Endothelial cell of umbilical vein (primary cell): ENCODE results near the gene DGCR2. TPM values are rescaled to one million over a fixed set of nuclear protein-coding genes. Genes with fewer than 3 reads are reported as not detected.

ENCODE experiments used
- BruUV-seq: library from RNA; stranded (reverse); fragments of 400-500 nt; replicated peaks from 2 replicates; lab custom pipeline; 2021; lab: Mats Ljungman, UMichigan
- CTCF ChIA-PET: fragments of 300-600, 350-600 bp; sonication (Branson Sonifier 250); formaldehyde crosslinking; loops from one replicate; lab custom pipeline; 2021; ENCODE audit warnings: antibody characterized with exemption, inconsistent platforms; lab: Charles Lee
- POLR2A ChIA-PET: fragments of 300-600, 350-600 bp; sonication (Branson Sonifier 250); formaldehyde crosslinking; loops from one replicate; lab custom pipeline; 2021; ENCODE audit warnings: antibody characterized with exemption, inconsistent platforms; lab: Charles Lee
- DNase-seq: peaks from one replicate; pipeline ENCODE4 v3.0.0-alpha.2; 2011; ENCODE audit warnings: low read depth, low spot score
- FAIRE-seq: peaks from 2 replicates; lab custom pipeline; 2011; peaks lifted over from hg19 to GRCh38; lab: Jason Lieb, UNC
- H2AFZ ChIP-seq: 2 replicates; pipeline ENCODE4 v1.6.0; 2012; ENCODE audit warnings: low read depth, low read length, control low read depth, inconsistent platforms
- H3K27ac ChIP-seq: 2 replicates; pipeline ENCODE4 v1.5.1; 2011; ENCODE audit warnings: low read depth, mild to moderate bottlenecking, control low read depth, low read length, moderate library complexity; ENCODE audit not compliant: insufficient read depth
- H3K27me3 ChIP-seq, 2 experiments: 2 replicates each; pipeline versions ENCODE4 v1.6.0 to v1.6.1; 2011; ENCODE audit warnings: low read length in 2 of 2, mixed read lengths in 1 of 2; ENCODE audit not compliant: control insufficient read depth in 2 of 2, insufficient read depth in 2 of 2
- H3K36me3 ChIP-seq, 2 experiments: 2 replicates in 1 of 2; 3 replicates in 1 of 2; pipeline ENCODE4 v1.5.1; 2011; ENCODE audit warnings: low read length in 2 of 2, mild to moderate bottlenecking in 1 of 2, moderate library complexity in 1 of 2; ENCODE audit not compliant: control insufficient read depth in 2 of 2, insufficient read depth in 2 of 2; ENCODE audit errors: extremely low read depth in 1 of 2
- H3K4me1 ChIP-seq: 3 replicates; pipeline ENCODE4 v1.5.1; 2011; ENCODE audit warnings: mild to moderate bottlenecking, low read length; ENCODE audit not compliant: control insufficient read depth, insufficient read depth; ENCODE audit errors: extremely low read depth
- H3K4me2 ChIP-seq: 2 replicates; pipeline ENCODE4 v1.6.1; 2011; ENCODE audit warnings: low read length, control low read depth, mixed read lengths; ENCODE audit not compliant: insufficient read depth
- H3K4me3 ChIP-seq, 3 experiments: fragments of 200-600 bp in 1 of 3; sonication (generic), shearing (Covaris generic) in 1 of 3; replicated peaks in 1 of 3; 2 replicates each; pipeline ENCODE4 v1.5.1; 2011 to 2016; ENCODE audit warnings: control low read depth in 3 of 3, low read length in 3 of 3, mild to moderate bottlenecking in 2 of 3, inconsistent platforms in 1 of 3, low read depth in 1 of 3, moderate library complexity in 1 of 3; ENCODE audit not compliant: insufficient read depth in 1 of 3
- H3K79me2 ChIP-seq: 2 replicates; pipeline ENCODE4 v1.6.0; 2012; ENCODE audit warnings: low read length, inconsistent platforms; ENCODE audit not compliant: control insufficient read depth, insufficient read depth
- H3K9ac ChIP-seq: replicated peaks from 2 replicates; pipeline ENCODE3; 2011; ENCODE audit warnings: low read length, control low read depth; ENCODE audit not compliant: insufficient read depth; ENCODE audit errors: extremely low read depth
- H3K9me1 ChIP-seq: replicated peaks from 3 replicates; pipeline ENCODE4 v1.6.0; 2011; ENCODE audit warnings: mild to moderate bottlenecking, low read length; ENCODE audit not compliant: control insufficient read depth, insufficient read depth; ENCODE audit errors: extremely low read depth
- H3K9me3 ChIP-seq: replicated peaks from 2 replicates; pipeline ENCODE4 v1.5.1; 2012; ENCODE audit warnings: low read length, inconsistent platforms; ENCODE audit not compliant: control insufficient read depth, insufficient read depth
- H4K20me1 ChIP-seq: replicated peaks from 2 replicates; pipeline ENCODE3; 2011; ENCODE audit warnings: mild to moderate bottlenecking, low read length; ENCODE audit not compliant: control insufficient read depth, insufficient read depth; ENCODE audit errors: extremely low read depth
- EZH2 ChIP-seq: IDR thresholded peaks from 2 replicates; pipeline ENCODE4 v1.6.1; 2012; ENCODE audit warnings: borderline replicate concordance, low read depth, mild to moderate bottlenecking, moderate library complexity, low read length, inconsistent platforms; ENCODE audit not compliant: severe bottlenecking
- FOS ChIP-seq: IDR thresholded peaks from 2 replicates; pipeline ENCODE4 v1.6.1; 2011; ENCODE audit warnings: mild to moderate bottlenecking, low read length, moderate library complexity, borderline replicate concordance; ENCODE audit not compliant: insufficient read depth
- GATA2 ChIP-seq: IDR thresholded peaks from 2 replicates; pipeline ENCODE4 v1.7.0; 2011; ENCODE audit warnings: low read depth, mild to moderate bottlenecking, moderate library complexity, mixed read lengths, low read length; ENCODE audit not compliant: insufficient read length, insufficient read depth
- JUN ChIP-seq: IDR thresholded peaks from 2 replicates; pipeline ENCODE4 v1.6.1; 2011; ENCODE audit warnings: borderline replicate concordance, low read depth; ENCODE audit not compliant: insufficient read length, insufficient read depth
- MYC ChIP-seq: IDR thresholded peaks from one replicate; pipeline ENCODE4 v1.6.1; 2011; ENCODE audit warnings: mild to moderate bottlenecking, low read depth, low read length
- POLR2AphosphoS5 ChIP-seq: IDR thresholded peaks from 2 replicates; pipeline ENCODE4 v1.6.1; 2012; ENCODE audit warnings: low read depth, mild to moderate bottlenecking, control low read depth, low read length, moderate library complexity; ENCODE audit not compliant: insufficient read depth
- dilution Hi-C: fragments of 300-500 bp; cut with MboI; formaldehyde crosslinking; loops from one replicate; pipeline ENCODE4 v1.15.0; 2019; ENCODE audit warnings: low sequenced_read_pairs; ENCODE audit not compliant: extremely low pct_ligation_motif_present
- intact Hi-C: fragments of 100-400 bp; cut with micrococcal nuclease; formaldehyde crosslinking; loops from one replicate; pipeline ENCODE4 v1.10.0; 2022
- polyA plus RNA-seq, 4 experiments: library from polyadenylated mRNA; depleted of rRNA in 3 of 4; stranded (reverse) in 3 of 4; unstranded in 1 of 4; fragments of >200 nt; gene quantifications; 2 replicates each; pipeline versions ENCODE4 v1.2.1 to v1.2.3, GENCODE V29; 2011 to 2012; ENCODE audit warnings: missing spikeins in 1 of 4
- total RNA-seq: library from RNA; stranded (reverse); gene quantifications from 2 replicates; pipeline ENCODE4 v1.2.3, GENCODE V29; 2021
- TF ChIP-seq, protein P1 (sequence below): IDR thresholded peaks from 2 replicates; pipeline ENCODE4 v1.6.1; 2011; ENCODE audit not compliant: insufficient read depth, insufficient read length
- TF ChIP-seq, protein P2 (sequence below), 2 donors: IDR thresholded peaks; 1 replicate in 1 of 2; 2 replicates in 1 of 2; pipeline ENCODE4 v1.5.1; 2011; ENCODE audit warnings: low read length in 2 of 2, mild to moderate bottlenecking in 2 of 2, moderate library complexity in 2 of 2, control low read depth in 1 of 2, inconsistent platforms in 1 of 2, low read depth in 1 of 2; ENCODE audit not compliant: insufficient read depth in 1 of 2; ENCODE audit errors: extremely low read depth in 1 of 2

DGCR2 gene
- total and polyA plus RNA-seq, 2 donors (not counting 3 experiments of a cell fraction or from before 2014, with no cell fraction given): 44.8 to 51.2 TPM

DNA sequence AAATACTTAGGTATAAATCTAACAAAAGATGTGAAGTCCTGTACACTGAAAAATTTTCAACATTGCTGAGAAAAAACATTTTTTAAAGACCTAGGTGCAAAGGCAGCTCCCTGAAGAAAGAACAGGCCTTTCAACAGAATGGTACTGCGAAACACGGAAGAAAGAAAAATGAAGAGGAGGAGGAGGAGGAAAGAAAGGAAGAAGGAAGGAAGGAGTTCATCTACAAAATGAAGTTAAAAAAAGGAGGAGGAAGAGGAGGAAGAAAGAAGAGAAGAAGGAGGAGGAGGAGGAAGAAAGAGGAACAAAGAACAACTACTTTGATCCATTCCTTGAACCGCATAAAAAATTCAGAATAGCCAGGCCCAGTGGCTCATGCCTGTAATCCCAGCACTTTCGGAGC, 29.5 kb downstream of the DGCR2 start:
- Histone ChIP-seq H3K27ac (no peak overlapping the region), H3K79me2 (peaks cover 1% of the 10 kb centered on the region), H3K9me3 (no peaks in the 10 kb centered on the region), H2AFZ (no peak overlapping the region), H3K36me3 (peaks cover 0 to 5% of the 10 kb centered on the region in 2 experiments), H3K4me3 (no peak overlapping the region), H3K9me1 (no peaks in the 10 kb centered on the region), H3K4me1 (no peaks in the 10 kb centered on the region), H3K27me3 (no peaks in the 10 kb centered on the region), H3K9ac (no peak overlapping the region), H4K20me1 (peaks cover 2% of the 10 kb centered on the region), H3K4me2 (no peak overlapping the region)
- FAIRE-seq (no peak), DNase-seq (no peak)
- POLR2A ChIA-PET: interaction anchor here (0.6 kb wide), 1 partner anchor 31 kb away, joined by 3 read pairs; no protein-coding TSS in a partner anchor
- CTCF ChIA-PET: no interaction called here
- BruUV-seq: no TSS peak
- dilution Hi-C loops: no loop called here
- intact Hi-C loops: no loop called here
- TF ChIP-seq FOS (no peak), EZH2 (no peak), MYC (no peak), JUN (no peak)
- TF ChIP-seq, protein P1, sequence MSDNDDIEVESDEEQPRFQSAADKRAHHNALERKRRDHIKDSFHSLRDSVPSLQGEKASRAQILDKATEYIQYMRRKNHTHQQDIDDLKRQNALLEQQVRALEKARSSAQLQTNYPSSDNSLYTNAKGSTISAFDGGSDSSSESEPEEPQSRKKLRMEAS: no peak

DNA sequence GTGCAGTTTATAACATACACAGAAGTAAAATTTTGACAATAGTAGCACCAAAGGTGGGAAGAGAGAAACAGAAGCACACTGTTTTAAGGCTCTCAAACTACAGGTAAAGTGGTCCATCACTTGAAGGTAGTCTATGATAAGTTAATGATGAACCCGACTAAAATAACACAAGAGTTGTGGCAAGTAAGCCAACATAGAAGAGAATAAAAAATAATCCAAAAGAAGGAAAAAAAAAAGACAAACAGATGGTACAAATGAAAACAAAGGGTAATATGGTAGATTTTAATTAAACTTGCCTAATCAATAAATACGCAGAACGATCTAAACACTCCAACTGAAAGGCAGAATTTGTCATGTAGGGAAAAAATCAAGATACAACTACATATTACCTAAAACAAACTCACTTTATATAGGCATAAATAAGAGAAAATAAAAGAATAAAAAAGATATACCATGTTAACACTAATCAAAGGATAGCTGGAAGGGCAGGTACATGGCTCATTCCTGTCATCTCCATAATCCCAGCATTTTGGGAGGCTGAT, 31.6 kb downstream of the DGCR2 start:
- H3K4me3 ChIP-seq: no peak overlapping the region
- no peaks in the 10 kb centered on the region for H3K27me3 ChIP-seq
- POLR2A ChIA-PET: no interaction called here
- TF ChIP-seq, protein P1: no peak
- TF ChIP-seq POLR2AphosphoS5 (no peak), MYC (no peak), FOS (no peak), GATA2 (no peak), EZH2 (no peak)
- TF ChIP-seq, protein P2, sequence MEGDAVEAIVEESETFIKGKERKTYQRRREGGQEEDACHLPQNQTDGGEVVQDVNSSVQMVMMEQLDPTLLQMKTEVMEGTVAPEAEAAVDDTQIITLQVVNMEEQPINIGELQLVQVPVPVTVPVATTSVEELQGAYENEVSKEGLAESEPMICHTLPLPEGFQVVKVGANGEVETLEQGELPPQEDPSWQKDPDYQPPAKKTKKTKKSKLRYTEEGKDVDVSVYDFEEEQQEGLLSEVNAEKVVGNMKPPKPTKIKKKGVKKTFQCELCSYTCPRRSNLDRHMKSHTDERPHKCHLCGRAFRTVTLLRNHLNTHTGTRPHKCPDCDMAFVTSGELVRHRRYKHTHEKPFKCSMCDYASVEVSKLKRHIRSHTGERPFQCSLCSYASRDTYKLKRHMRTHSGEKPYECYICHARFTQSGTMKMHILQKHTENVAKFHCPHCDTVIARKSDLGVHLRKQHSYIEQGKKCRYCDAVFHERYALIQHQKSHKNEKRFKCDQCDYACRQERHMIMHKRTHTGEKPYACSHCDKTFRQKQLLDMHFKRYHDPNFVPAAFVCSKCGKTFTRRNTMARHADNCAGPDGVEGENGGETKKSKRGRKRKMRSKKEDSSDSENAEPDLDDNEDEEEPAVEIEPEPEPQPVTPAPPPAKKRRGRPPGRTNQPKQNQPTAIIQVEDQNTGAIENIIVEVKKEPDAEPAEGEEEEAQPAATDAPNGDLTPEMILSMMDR (IDR thresholded peaks at IDR 0.05; ENCODE audit: extremely low read depth in 1 of 2, insufficient read depth in 1 of 2, low read depth in 1 of 2, low read length in 2 of 2): no peak
- FAIRE-seq: no peak
- H3K27ac ChIP-seq: no peak overlapping the region
- no peak overlapping the region for H2AFZ ChIP-seq
- H3K4me1 ChIP-seq: peaks cover 11% of the 10 kb centered on the region
- dilution Hi-C loops (no loop called here), intact Hi-C loops (no loop called here)
- H3K9ac ChIP-seq: no peak overlapping the region
- no peaks in the 10 kb centered on the region for H3K9me1 ChIP-seq
- peaks cover 0 to 5% of the 10 kb centered on the region in 2 experiments for H3K36me3 ChIP-seq
- no peaks in the 10 kb centered on the region for H4K20me1 ChIP-seq
- H3K79me2 ChIP-seq: no peaks in the 10 kb centered on the region
- CTCF ChIA-PET: no interaction called here
- DNase-seq: no peak
- no peak overlapping the region for H3K4me2 ChIP-seq
- no TSS peak for BruUV-seq
- H3K9me3 ChIP-seq: no peaks in the 10 kb centered on the region
